Cortex of kidney (tissue), 1 donor: ENCODE measurements around the gene THOC6.

Source experiments
- DNase-seq: peaks from one replicate; lab custom pipeline; 2025; lab: John Stamatoyannopoulos, UW

Gene THOC6

GRCh38 chr16:3023669-3024478 lies at the start of gene THOC6, which contains the start of gene HCFC1R1:
Gene THOC6 (plus strand): TSS chr16:3024035. CDS start chr16:3024327, 292 bp downstream.
Gene HCFC1R1 (minus strand): TSS chr16:3023942. CDS start chr16:3023941, 1 bp downstream.
- DNase-seq = peak; percentile 61

- no peak for DNase-seq
These were observed 49.3 kb upstream of the THOC6 start for GRCh38 chr16:2974319-2975056.

GRCh38 chr16:2975161-2975795 lies 48.6 kb upstream of the THOC6 start:
- no peak for DNase-seq

- no peak for DNase-seq
These were observed 47.6 kb upstream of the THOC6 start for GRCh38 chr16:2976201-2976600.

- DNase-seq = no peak
These were observed 47.2 kb upstream of the THOC6 start for GRCh38 chr16:2976673-2977072.

- no peak for DNase-seq
These were observed 46.4 kb upstream of the THOC6 start for GRCh38 chr16:2977440-2977839.

- DNase-seq = no peak
These were observed 44.1 kb upstream of the THOC6 start for GRCh38 chr16:2979669-2980226.

GRCh38 chr16:2980227-2981176 lies 43.3 kb upstream of the THOC6 start, which contains the start of gene PKMYT1:
Gene PKMYT1 (minus strand): TSS chr16:2980446. CDS start chr16:2979657, 789 bp downstream.
- DNase-seq = no peak

GRCh38 chr16:2981177-2981898 lies 42.5 kb upstream of the THOC6 start:
- DNase-seq = no peak

GRCh38 chr16:2981899-2982250 lies 42.0 kb upstream of the THOC6 start:
- DNase-seq = no peak

- no peak for DNase-seq
These were observed 41.4 kb upstream of the THOC6 start for GRCh38 chr16:2982402-2982801.

- no peak for DNase-seq
These were observed 40.1 kb upstream of the THOC6 start for GRCh38 chr16:2983706-2984136.

GRCh38 chr16:2985462-2985861 lies 38.4 kb upstream of the THOC6 start:
- DNase-seq = no peak

- DNase-seq = no peak
These were observed 37.9 kb upstream of the THOC6 start for GRCh38 chr16:2985893-2986355.

- no peak for DNase-seq
These were observed 37.1 kb upstream of the THOC6 start for GRCh38 chr16:2986623-2987188.

- no peak for DNase-seq
These were observed 36.5 kb upstream of the THOC6 start for GRCh38 chr16:2987286-2987685.

- DNase-seq = no peak
These were observed 36.0 kb upstream of the THOC6 start for GRCh38 chr16:2987833-2988232.

- DNase-seq = no peak
These were observed 35.2 kb upstream of the THOC6 start for GRCh38 chr16:2988590-2989099.

- no peak for DNase-seq
These were observed 32.9 kb upstream of the THOC6 start for GRCh38 chr16:2990891-2991290.
